CD1c-positive myeloid dendritic cell (primary cell): Measurements from ENCODE around the gene CALHM2.

Source experiments
- DNase-seq: peaks from one replicate; pipeline ENCODE4 v3.0.0-alpha.2; 2016; ENCODE audit errors: extremely low spot score

Gene CALHM2

GRCh38 chr10:103476046-103476768, 24.0 kb upstream of the CALHM2 start:
- no peak for DNase-seq

GRCh38 chr10:103475437-103475836, 23.3 kb upstream of the CALHM2 start:
- no peak for DNase-seq

- no peak for DNase-seq
Measured at GRCh38 chr10:103474077-103474476, 21.9 kb upstream of the CALHM2 start.

- DNase-seq: no peak
Measured at GRCh38 chr10:103473261-103473671, 21.1 kb upstream of the CALHM2 start.

- DNase-seq: no peak
Measured at GRCh38 chr10:103472005-103472404, 19.8 kb upstream of the CALHM2 start.

GRCh38 chr10:103470761-103471653, 18.8 kb upstream of the CALHM2 start:
- peak; percentile 68 for DNase-seq

- no peak for DNase-seq
Measured at GRCh38 chr10:103469201-103469600, 17.0 kb upstream of the CALHM2 start.

- no peak for DNase-seq
Measured at GRCh38 chr10:103467406-103467805, 15.2 kb upstream of the CALHM2 start.

GRCh38 chr10:103466734-103467133, 14.6 kb upstream of the CALHM2 start:
- no peak for DNase-seq

- DNase-seq: peak; percentile 65
Measured at GRCh38 chr10:103465411-103466179, 13.4 kb upstream of the CALHM2 start.

- peak; percentile 40 for DNase-seq
Measured at GRCh38 chr10:103463499-103463898, 11.3 kb upstream of the CALHM2 start.

GRCh38 chr10:103459615-103460014, 7.4 kb upstream of the CALHM2 start:
- no peak for DNase-seq

- peak; percentile 38 for DNase-seq
Measured at GRCh38 chr10:103458720-103459119, 6.5 kb upstream of the CALHM2 start, which contains the start of gene CALHM1. CALHM1 (minus strand) TSS chr10:103458900; CDS start chr10:103458751, 149 bp downstream.

GRCh38 chr10:103457896-103458583, 5.9 kb upstream of the CALHM2 start:
- DNase-seq: no peak

- DNase-seq: no peak
Measured at GRCh38 chr10:103457176-103457712, 5.1 kb upstream of the CALHM2 start.

- DNase-seq: no peak
Measured at GRCh38 chr10:103456074-103456660, 4.0 kb upstream of the CALHM2 start.

- no peak for DNase-seq
Measured at GRCh38 chr10:103455235-103455634, 3.1 kb upstream of the CALHM2 start.

- DNase-seq: no peak
Measured at GRCh38 chr10:103454026-103454425, 1.9 kb upstream of the CALHM2 start.

- DNase-seq: no peak
Measured at GRCh38 chr10:103452506-103453230, 498 bp upstream of the CALHM2 start.
